K562 (cell line): Measurements from ENCODE around the gene HPDL.

Experiments
- CTCF ChIP-seq, 3 experiments: IDR thresholded peaks in 2 of 3; conservative IDR thresholded peaks in 1 of 3; 2 replicates each; pipeline ENCODE4 v1.5.1; 2011 to 2012; ENCODE audit warnings: low read length in 3 of 3, mild to moderate bottlenecking in 3 of 3, control low read depth in 2 of 3, improper control_type of control experiment in 1 of 3, inconsistent platforms in 1 of 3, low read depth in 1 of 3, mixed read lengths in 1 of 3, moderate library complexity in 1 of 3; ENCODE audit not compliant: insufficient read depth in 2 of 3
- HDAC2 ChIP-seq: fragments of 450-650 bp; IDR thresholded peaks from 2 replicates; pipeline ENCODE4 v1.6.1; 2016; ENCODE audit warnings: mild to moderate bottlenecking
- JUNB ChIP-seq: fragments of 450-650 bp; formaldehyde crosslinking; conservative IDR thresholded peaks from 2 replicates; pipeline ENCODE4 v1.4.0; 2020; ENCODE audit warnings: mild to moderate bottlenecking
- MED1 ChIP-seq: sonication (generic); formaldehyde crosslinking; IDR thresholded peaks from 2 replicates; pipeline ENCODE4 v1.8.1; 2023; ENCODE audit warnings: missing genetic modification reagents, borderline replicate concordance
- NR2F6 ChIP-seq: fragments of 450-650 bp; formaldehyde crosslinking; IDR thresholded peaks from 2 replicates; pipeline ENCODE4 v1.4.0; 2020; ENCODE audit warnings: mild to moderate bottlenecking
- PCBP1 ChIP-seq: fragments of 200-400 bp; formaldehyde crosslinking; IDR thresholded peaks from 2 replicates; pipeline ENCODE4 v1.6.1; 2018; ENCODE audit warnings: mild to moderate bottlenecking, low read depth, low read length; ENCODE audit not compliant: poor library complexity, severe bottlenecking
- SAP30 ChIP-seq: fragments of 200-600 bp; sonication (generic); IDR thresholded peaks from 2 replicates; pipeline ENCODE4 v1.6.1; 2012; ENCODE audit warnings: borderline replicate concordance, low read depth, mild to moderate bottlenecking, moderate library complexity, low read length, control low read depth, inconsistent platforms; ENCODE audit not compliant: insufficient read depth, poor library complexity, severe bottlenecking
- SNRNP70 ChIP-seq: fragments of 200-400 bp; formaldehyde crosslinking; optimal IDR thresholded peaks from 2 replicates; pipeline ENCODE3; 2017; ENCODE audit warnings: low read depth, low read length
- TAF1 ChIP-seq: IDR thresholded peaks from 2 replicates; pipeline ENCODE4 v1.6.1; 2011; ENCODE audit warnings: mild to moderate bottlenecking, low read length, moderate library complexity; ENCODE audit not compliant: insufficient read depth, control insufficient read depth, severe bottlenecking; ENCODE audit errors: extremely low read depth
- ZNF274 ChIP-seq: IDR thresholded peaks from 2 replicates; pipeline ENCODE4 v1.6.1; 2011; ENCODE audit warnings: low read depth, mild to moderate bottlenecking, low read length, moderate library complexity, borderline replicate concordance
- ZNF76 ChIP-seq: fragments of 250-450 bp; sonication (Bioruptor Pico); IDR thresholded peaks from 2 replicates; pipeline ENCODE4 v1.4.0; 2020; ENCODE audit warnings: mild to moderate bottlenecking, moderate library complexity, borderline replicate concordance
- TF ChIP-seq, protein P1 (sequence below): sonication (generic); formaldehyde crosslinking; IDR thresholded peaks from 2 replicates; pipeline ENCODE4 v1.9.0; 2022; ENCODE audit warnings: mild to moderate bottlenecking, missing genetic modification reagents

DNA sequence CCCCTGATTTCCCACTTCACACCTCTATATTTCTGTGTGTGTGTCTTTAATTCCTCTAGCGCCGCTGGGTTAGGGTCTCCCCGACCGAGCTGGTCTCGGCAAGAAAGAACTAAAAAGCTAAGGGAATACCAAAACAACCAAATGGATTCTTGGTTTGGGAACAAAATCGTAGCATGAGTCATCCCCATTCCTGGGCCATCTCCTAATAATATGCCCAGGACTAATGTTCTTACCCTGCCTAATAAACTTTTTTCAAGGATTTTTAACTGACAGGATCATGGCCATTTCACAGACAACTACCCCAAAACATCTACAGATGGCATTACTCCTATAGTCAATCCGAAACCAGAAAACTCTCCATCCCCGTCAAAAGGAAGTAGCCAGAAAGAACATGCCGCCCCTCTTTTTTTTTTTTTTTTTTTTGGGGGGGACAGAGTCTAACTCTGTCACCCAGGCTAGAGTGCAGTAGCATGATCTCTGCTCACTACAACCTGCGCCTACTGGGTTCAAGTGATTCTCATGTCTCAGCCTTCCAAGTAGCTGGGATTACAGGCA, 4.1 kb upstream of the HPDL start:
- TF ChIP-seq TAF1 (no peak), SAP30 (no peak), PCBP1 (no peak), MED1 (CRISPR knock-in tag) (no peak), CTCF (IDR thresholded peaks at IDR 0.05 in 2 of 3, conservative IDR thresholded peaks at IDR 0.05 in 1 of 3; ENCODE audit: insufficient read depth in 2 of 3, low read depth in 1 of 3, low read length in 3 of 3) (no peak), SNRNP70 (no peak), ZNF274 (no peak), ZNF76 (CRISPR knock-in tag) (no peak), NR2F6 (CRISPR knock-in tag) (no peak), HDAC2 (no peak), JUNB (CRISPR knock-in tag) (no peak)
- TF ChIP-seq, protein P1, sequence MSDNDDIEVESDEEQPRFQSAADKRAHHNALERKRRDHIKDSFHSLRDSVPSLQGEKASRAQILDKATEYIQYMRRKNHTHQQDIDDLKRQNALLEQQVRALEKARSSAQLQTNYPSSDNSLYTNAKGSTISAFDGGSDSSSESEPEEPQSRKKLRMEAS (CRISPR knock-in tag): no peak
